Neural crest cell (in vitro differentiated cells): ENCODE data around the gene DACH1. TPM values are rescaled to one million over a fixed set of nuclear protein-coding genes. Genes with fewer than 3 reads are reported as not detected.

Source experiments
- DNase-seq: peaks from one replicate; pipeline ENCODE4 v3.0.0; 2021; ENCODE audit warnings: low read depth, mixed read lengths, low spot score
- H3K27ac Mint-ChIP-seq: one replicate; pipeline ENCODE4 v1.8.0; 2021; ENCODE audit warnings: mild to moderate bottlenecking, mixed read lengths; ENCODE audit not compliant: unreplicated experiment
- H3K27me3 Mint-ChIP-seq: 2 replicates; pipeline ENCODE4 v1.8.0; 2021; ENCODE audit warnings: low read depth, mild to moderate bottlenecking, mixed read lengths
- H3K36me3 Mint-ChIP-seq: 2 replicates; pipeline ENCODE4 v1.8.0; 2021; ENCODE audit warnings: low read depth, mild to moderate bottlenecking, mixed read lengths
- H3K4me1 Mint-ChIP-seq: 2 replicates; pipeline ENCODE4 v1.8.0; 2021; ENCODE audit warnings: mixed read lengths
- H3K4me3 Mint-ChIP-seq: one replicate; pipeline ENCODE4 v1.8.0; 2021; ENCODE audit warnings: mild to moderate bottlenecking, mixed read lengths
- H3K9me3 Mint-ChIP-seq: 2 replicates; pipeline ENCODE4 v1.8.0; 2021; ENCODE audit warnings: mixed read lengths
- total RNA-seq: library from RNA; stranded (reverse); gene quantifications from 2 replicates; pipeline ENCODE4 v1.2.1, GENCODE V29; 2021
- TF ChIP-seq, protein P1 (sequence below): fragments of 200-600 bp; sonication (generic); conservative IDR thresholded peaks from 2 replicates; pipeline ENCODE4 v1.5.0; 2021; ENCODE audit warnings: antibody characterized with exemption, mild to moderate bottlenecking

Gene DACH1
- total RNA-seq, 1 donor from 2014 or later, result 23.7 TPM

DNA sequence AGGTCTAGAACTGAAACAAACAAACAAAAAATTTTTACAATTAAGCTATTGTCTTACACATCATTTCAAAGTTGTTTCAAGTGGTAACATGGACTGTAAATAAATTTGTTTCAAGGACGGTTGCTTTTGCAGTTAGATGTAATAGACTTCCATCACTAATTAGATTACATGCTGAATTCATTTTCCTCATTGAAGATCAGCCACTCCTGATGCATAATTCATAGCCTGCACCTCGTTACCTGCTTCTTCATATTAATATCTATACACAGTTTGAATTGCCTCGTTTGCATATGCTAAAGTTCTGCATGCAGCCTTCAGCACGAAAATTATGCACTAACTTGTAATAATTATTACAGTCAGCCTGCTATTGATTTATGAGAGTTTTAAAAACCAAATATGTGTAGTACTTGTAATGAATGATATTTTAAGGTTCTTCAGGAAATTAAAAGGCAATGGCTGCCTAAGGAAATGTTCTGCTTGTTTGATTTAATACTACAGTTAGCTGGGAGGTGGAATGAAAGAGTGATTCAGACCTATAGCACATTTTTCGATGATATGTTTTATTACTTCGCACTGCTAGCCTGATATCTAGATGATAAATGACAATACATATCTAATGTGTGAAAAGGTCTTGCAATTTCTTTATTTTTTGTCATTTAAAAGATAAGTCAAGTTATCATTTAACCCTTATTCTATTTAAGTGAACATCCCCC is 184.9 kb downstream of the DACH1 start:
- Mint-ChIP-seq H3K36me3 (no peaks in the 10 kb centered on the region), H3K27me3 (no peaks in the 10 kb centered on the region), H3K9me3 (no peaks in the 10 kb centered on the region), H3K27ac (no peak overlapping the region), H3K4me3 (no peak overlapping the region), H3K4me1 (peaks cover 27% of the 10 kb centered on the region)
- TF ChIP-seq, protein P1, sequence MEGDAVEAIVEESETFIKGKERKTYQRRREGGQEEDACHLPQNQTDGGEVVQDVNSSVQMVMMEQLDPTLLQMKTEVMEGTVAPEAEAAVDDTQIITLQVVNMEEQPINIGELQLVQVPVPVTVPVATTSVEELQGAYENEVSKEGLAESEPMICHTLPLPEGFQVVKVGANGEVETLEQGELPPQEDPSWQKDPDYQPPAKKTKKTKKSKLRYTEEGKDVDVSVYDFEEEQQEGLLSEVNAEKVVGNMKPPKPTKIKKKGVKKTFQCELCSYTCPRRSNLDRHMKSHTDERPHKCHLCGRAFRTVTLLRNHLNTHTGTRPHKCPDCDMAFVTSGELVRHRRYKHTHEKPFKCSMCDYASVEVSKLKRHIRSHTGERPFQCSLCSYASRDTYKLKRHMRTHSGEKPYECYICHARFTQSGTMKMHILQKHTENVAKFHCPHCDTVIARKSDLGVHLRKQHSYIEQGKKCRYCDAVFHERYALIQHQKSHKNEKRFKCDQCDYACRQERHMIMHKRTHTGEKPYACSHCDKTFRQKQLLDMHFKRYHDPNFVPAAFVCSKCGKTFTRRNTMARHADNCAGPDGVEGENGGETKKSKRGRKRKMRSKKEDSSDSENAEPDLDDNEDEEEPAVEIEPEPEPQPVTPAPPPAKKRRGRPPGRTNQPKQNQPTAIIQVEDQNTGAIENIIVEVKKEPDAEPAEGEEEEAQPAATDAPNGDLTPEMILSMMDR, result no peak
- no peak for DNase-seq

DNA sequence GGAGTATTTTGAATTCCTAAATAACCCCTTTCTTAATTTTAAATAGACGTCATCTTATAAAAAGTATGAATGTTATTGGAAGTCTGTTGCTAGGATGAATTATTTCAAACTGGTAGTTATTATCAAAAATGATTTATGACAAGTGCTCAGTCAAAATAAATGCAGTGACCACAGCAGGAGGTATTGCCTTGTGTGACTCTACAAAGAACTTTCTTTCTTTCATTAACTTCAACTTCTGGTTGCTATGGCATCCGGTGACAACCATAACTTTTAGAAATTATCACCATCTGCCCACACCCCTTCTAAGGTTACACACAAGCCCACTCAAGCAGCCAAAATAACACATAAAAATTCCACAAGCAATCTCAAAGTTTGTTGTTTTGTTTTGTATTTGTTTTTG is 189.9 kb downstream of the DACH1 start:
- H3K4me1 Mint-ChIP-seq, result peaks cover 5% of the 10 kb centered on the region
- H3K4me3 Mint-ChIP-seq, result no peak overlapping the region
- no peaks in the 10 kb centered on the region for H3K27me3 Mint-ChIP-seq
- no peak overlapping the region for H3K27ac Mint-ChIP-seq
- DNase-seq, result no peak
- H3K9me3 Mint-ChIP-seq, result no peaks in the 10 kb centered on the region
- peaks cover 2% of the 10 kb centered on the region for H3K36me3 Mint-ChIP-seq
- TF ChIP-seq, protein P1, result no peak

DNA sequence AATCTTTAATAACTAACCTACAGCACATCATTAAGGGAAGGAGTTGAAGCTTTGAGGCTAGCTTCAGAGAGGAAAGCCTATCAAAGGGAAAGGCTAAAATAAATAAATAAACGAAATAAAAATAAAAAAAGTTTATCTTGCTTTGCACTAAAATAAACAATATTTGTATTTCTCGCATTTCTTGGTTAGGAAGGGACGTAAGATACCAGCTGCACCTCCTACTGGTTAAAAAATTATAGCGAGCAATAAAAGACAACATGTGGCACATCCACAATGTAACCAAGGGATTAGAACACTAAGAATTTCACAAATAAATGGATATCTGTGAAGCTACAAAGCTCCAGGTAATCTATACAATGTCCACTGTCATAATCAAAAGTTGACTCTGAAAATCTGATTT is 194.5 kb downstream of the DACH1 start:
- Mint-ChIP-seq H3K36me3 (peaks cover 5% of the 10 kb centered on the region), H3K9me3 (peaks cover 3% of the 10 kb centered on the region), H3K4me3 (no peak overlapping the region), H3K4me1 (peaks cover 5% of the 10 kb centered on the region), H3K27me3 (no peaks in the 10 kb centered on the region), H3K27ac (no peak overlapping the region)
- TF ChIP-seq, protein P1, result peak; percentile 44
- no peak for DNase-seq

DNA sequence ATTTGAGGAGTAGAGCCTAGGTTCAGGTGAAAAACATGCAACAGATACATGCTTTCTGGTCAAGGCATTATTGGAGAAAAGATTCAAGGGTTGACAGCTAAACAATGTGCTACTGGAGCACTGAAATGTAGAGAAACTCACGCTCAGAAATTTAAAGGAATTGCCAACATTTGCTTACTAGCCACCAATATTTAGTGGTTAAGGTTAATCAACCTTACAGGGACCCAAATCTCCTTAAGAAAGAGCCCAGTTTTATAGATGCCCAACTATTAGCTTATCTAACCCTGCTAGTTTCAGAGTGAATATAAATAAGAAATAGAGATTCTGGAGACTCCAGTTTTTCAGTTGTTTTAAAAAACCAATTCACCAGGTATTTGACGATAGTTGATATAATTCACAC is 203.6 kb downstream of the DACH1 start:
- H3K4me3 Mint-ChIP-seq, result no peak overlapping the region
- no peak overlapping the region for H3K27ac Mint-ChIP-seq
- H3K27me3 Mint-ChIP-seq, result no peaks in the 10 kb centered on the region
- peaks cover 15% of the 10 kb centered on the region for H3K4me1 Mint-ChIP-seq
- TF ChIP-seq, protein P1, result no peak
- H3K9me3 Mint-ChIP-seq, result no peaks in the 10 kb centered on the region
- no peaks in the 10 kb centered on the region for H3K36me3 Mint-ChIP-seq
- no peak for DNase-seq

DNA sequence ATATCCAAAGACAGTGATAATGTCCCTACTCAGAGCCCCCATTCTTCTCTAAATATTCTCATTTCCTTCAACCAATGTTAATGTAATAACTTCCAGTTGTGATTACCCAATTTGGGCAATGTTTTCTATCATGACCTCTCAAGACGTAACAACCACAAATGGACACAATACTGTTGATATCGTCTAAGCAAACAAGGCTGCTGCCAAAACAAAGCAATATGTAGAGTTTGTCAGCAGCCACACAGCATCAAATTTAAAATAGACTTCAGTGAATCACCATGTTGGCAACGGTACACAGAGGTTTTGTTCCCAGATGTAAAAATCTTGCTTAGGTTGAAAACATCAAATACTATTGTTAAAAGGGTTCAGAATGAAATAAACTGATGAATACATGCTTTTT is 205.1 kb downstream of the DACH1 start:
- no peaks in the 10 kb centered on the region for H3K36me3 Mint-ChIP-seq
- no peak for DNase-seq
- H3K27me3 Mint-ChIP-seq, result no peaks in the 10 kb centered on the region
- TF ChIP-seq, protein P1, result no peak
- peaks cover 15% of the 10 kb centered on the region for H3K4me1 Mint-ChIP-seq
- H3K9me3 Mint-ChIP-seq, result no peaks in the 10 kb centered on the region
- H3K27ac Mint-ChIP-seq, result no peak overlapping the region
- no peak overlapping the region for H3K4me3 Mint-ChIP-seq
